ENCODE measurements around the gene RPN2. TPM values are rescaled to one million over a fixed set of nuclear protein-coding genes. Genes with fewer than 3 reads are reported as not detected.

The RPN2 gene
- total RNA-seq, 1 donor from 2014 or later, result 168 TPM

- no peak for TF ChIP-seq CTCF (IDR thresholded peaks at IDR 0.05)
- Mint-ChIP-seq H3K4me3 (ENCODE audit: unreplicated experiment) (no peak overlapping the region), H3K27me3 (ENCODE audit: unreplicated experiment) (peaks cover 22% of the 10 kb centered on the region), H3K27ac (ENCODE audit: unreplicated experiment) (no peak overlapping the region), H3K4me1 (ENCODE audit: unreplicated experiment) (no peaks in the 10 kb centered on the region), H3K9me3 (ENCODE audit: unreplicated experiment) (peaks cover 5% of the 10 kb centered on the region), H3K36me3 (ENCODE audit: unreplicated experiment) (no peaks in the 10 kb centered on the region)
- no peak for DNase-seq (ENCODE audit: extremely low spot score, unreplicated experiment)
These were observed 75.2 kb downstream of the RPN2 start for GRCh38 chr20:37254114-37254878.

GRCh38 chr20:37256286-37256685 is 77.2 kb downstream of the RPN2 start:
- no peaks in the 10 kb centered on the region for H3K36me3 Mint-ChIP-seq (ENCODE audit: unreplicated experiment)

GRCh38 chr20:37257530-37257929 is 78.4 kb downstream of the RPN2 start:
- no peak overlapping the region for H3K27ac Mint-ChIP-seq (ENCODE audit: unreplicated experiment)
- no peak for DNase-seq (ENCODE audit: extremely low spot score, unreplicated experiment)

More at GRCh38 chr20:37256286-37256685, 77.2 kb downstream of the RPN2 start:
- Mint-ChIP-seq H3K4me1 (ENCODE audit: unreplicated experiment) (no peaks in the 10 kb centered on the region), H3K4me3 (ENCODE audit: unreplicated experiment) (no peak overlapping the region), H3K27me3 (ENCODE audit: unreplicated experiment) (peaks cover 40% of the 10 kb centered on the region), H3K9me3 (ENCODE audit: unreplicated experiment) (peaks cover 5% of the 10 kb centered on the region), H3K27ac (ENCODE audit: unreplicated experiment) (no peak overlapping the region)
- no peak for DNase-seq (ENCODE audit: extremely low spot score, unreplicated experiment)
- TF ChIP-seq CTCF (IDR thresholded peaks at IDR 0.05), result no peak

GRCh38 chr20:37257988-37258387 is 78.9 kb downstream of the RPN2 start:
- no peak overlapping the region for H3K27ac Mint-ChIP-seq (ENCODE audit: unreplicated experiment)
- peaks cover 5% of the 10 kb centered on the region for H3K9me3 Mint-ChIP-seq (ENCODE audit: unreplicated experiment)
- H3K4me3 Mint-ChIP-seq (ENCODE audit: unreplicated experiment), result no peak overlapping the region

More at GRCh38 chr20:37257530-37257929, 78.4 kb downstream of the RPN2 start:
- H3K4me3 Mint-ChIP-seq (ENCODE audit: unreplicated experiment), result no peak overlapping the region
- no peak for TF ChIP-seq CTCF (IDR thresholded peaks at IDR 0.05)
- peaks cover 5% of the 10 kb centered on the region for H3K9me3 Mint-ChIP-seq (ENCODE audit: unreplicated experiment)
- H3K36me3 Mint-ChIP-seq (ENCODE audit: unreplicated experiment), result no peaks in the 10 kb centered on the region
- H3K27me3 Mint-ChIP-seq (ENCODE audit: unreplicated experiment), result peaks cover 51% of the 10 kb centered on the region
- H3K4me1 Mint-ChIP-seq (ENCODE audit: unreplicated experiment), result no peaks in the 10 kb centered on the region

More at GRCh38 chr20:37257988-37258387, 78.9 kb downstream of the RPN2 start:
- Mint-ChIP-seq H3K36me3 (ENCODE audit: unreplicated experiment) (no peaks in the 10 kb centered on the region), H3K27me3 (ENCODE audit: unreplicated experiment) (peaks cover 52% of the 10 kb centered on the region), H3K4me1 (ENCODE audit: unreplicated experiment) (no peaks in the 10 kb centered on the region)
- no peak for DNase-seq (ENCODE audit: extremely low spot score, unreplicated experiment)
- TF ChIP-seq CTCF (IDR thresholded peaks at IDR 0.05), result no peak
